CD4-positive, alpha-beta T cell (primary cell): Measurements from ENCODE around the gene LARGE1. TPM values are rescaled to one million over a fixed set of nuclear protein-coding genes. Genes with fewer than 3 reads are reported as not detected.

Experiments
- ATAC-seq: fragments of 200-7000 bp; cut with Tn5 transposase; one replicate; pipeline ENCODE4 v1.10.0; 2022; ENCODE audit warnings: mild to moderate bottlenecking; ENCODE audit not compliant: poor library complexity
- CTCF ChIA-PET: fragments of 350-600 bp; sonication (Branson Sonifier 250); formaldehyde crosslinking; loops from one replicate; lab custom pipeline; 2021; ENCODE audit warnings: antibody characterized with exemption, inconsistent platforms; lab: Charles Lee
- POLR2A ChIA-PET: fragments of 350-600 bp; sonication (Branson Sonifier 250); formaldehyde crosslinking; loops from one replicate; lab custom pipeline; 2021; ENCODE audit warnings: antibody characterized with exemption, inconsistent platforms; lab: Charles Lee
- DNase-seq, 14 experiments: peaks; one replicate each; pipeline ENCODE4 v3.0.0-alpha.2; 2013 to 2020; ENCODE audit warnings: mixed read lengths in 2 of 14
- H3K27ac ChIP-seq, 2 donors: one replicate each; pipeline versions ENCODE4 v1.5.1 to v1.7.0; 2013; ENCODE audit warnings: low read length in 2 of 2, low read depth in 1 of 2, mild to moderate bottlenecking in 1 of 2
- H3K27me3 ChIP-seq, 2 experiments: 1 replicate in 1 of 2; 2 replicates in 1 of 2; pipeline versions ENCODE4 v1.6.1 to v1.7.0; 2013; ENCODE audit warnings: low read length in 2 of 2, control low read depth in 1 of 2, mild to moderate bottlenecking in 1 of 2, moderate library complexity in 1 of 2; ENCODE audit not compliant: insufficient read depth in 2 of 2, control insufficient read depth in 1 of 2
- H3K36me3 ChIP-seq: one replicate; pipeline ENCODE4 v1.6.1; 2013; ENCODE audit warnings: low read length, control low read depth; ENCODE audit not compliant: insufficient read depth
- H3K4me1 ChIP-seq: one replicate; pipeline ENCODE4 v1.6.1; 2013; ENCODE audit warnings: low read length, control low read depth; ENCODE audit not compliant: insufficient read depth
- H3K4me3 ChIP-seq: one replicate; pipeline ENCODE4 v1.5.1; 2013; ENCODE audit warnings: mild to moderate bottlenecking, low read length, moderate library complexity
- H3K9me3 ChIP-seq, 2 experiments: 1 replicate in 1 of 2; 2 replicates in 1 of 2; pipeline versions ENCODE4 v1.6.1 to v1.7.0; 2013; ENCODE audit warnings: low read length in 2 of 2, mild to moderate bottlenecking in 2 of 2, control low read depth in 1 of 2, moderate library complexity in 1 of 2; ENCODE audit not compliant: control insufficient read depth in 1 of 2, insufficient read depth in 1 of 2
- H3K27ac Mint-ChIP-seq: one replicate; pipeline ENCODE4 v1.8.0; 2020; ENCODE audit warnings: mixed read lengths
- H3K27me3 Mint-ChIP-seq: one replicate; pipeline ENCODE4 v1.8.0; 2021; ENCODE audit warnings: mixed read lengths
- H3K36me3 Mint-ChIP-seq: one replicate; pipeline ENCODE4 v1.8.0; 2021; ENCODE audit warnings: low read depth, mixed read lengths
- H3K4me1 Mint-ChIP-seq: one replicate; pipeline ENCODE4 v1.8.0; 2021; ENCODE audit warnings: low read depth, mixed read lengths
- H3K4me3 Mint-ChIP-seq: one replicate; pipeline ENCODE4 v1.8.0; 2020; ENCODE audit warnings: mild to moderate bottlenecking, mixed read lengths
- H3K9me3 Mint-ChIP-seq: one replicate; pipeline ENCODE4 v1.8.0; 2020; ENCODE audit warnings: mixed read lengths
- CTCF ChIP-seq: fragments of 200-600 bp; IDR thresholded peaks from one replicate; pipeline ENCODE4 v1.8.0; 2022; ENCODE audit warnings: antibody characterized with exemption, mild to moderate bottlenecking
- intact Hi-C, 2 experiments: fragments of 100-400 bp; cut with DNase I in 1 of 2; cut with micrococcal nuclease in 1 of 2; formaldehyde crosslinking; loops; one replicate each; pipeline versions ENCODE4 v1.15.1 to v1.9.0; 2023 to 2025; cut with DNase I, micrococcal nuclease
- total RNA-seq, 174 experiments: library from RNA in 2 of 174; stranded (reverse) in 2 of 174; gene quantifications; one replicate each; pipeline ENCODE4 v1.2.3 and lab custom pipeline; 2021 to 2026

The LARGE1 gene
- total RNA-seq, 2 experiments from 2014 or later: 0.14 to 0.70 TPM

- H3K4me3 ChIP-seq: no peak overlapping the region
- CTCF ChIA-PET: no interaction called here
- H3K9me3 Mint-ChIP-seq: no peaks in the 10 kb centered on the region
- ATAC-seq (no peak), DNase-seq (no peak)
- peaks cover 0 to 13% of the 10 kb centered on the region in 2 experiments for H3K9me3 ChIP-seq
- H3K36me3 Mint-ChIP-seq: no peaks in the 10 kb centered on the region
- no peak overlapping the region for H3K27ac ChIP-seq
- no peak for TF ChIP-seq CTCF
- POLR2A ChIA-PET: no interaction called here
- no peak overlapping the region for H3K4me3 Mint-ChIP-seq
- no peaks in the 10 kb centered on the region for H3K27me3 ChIP-seq
- H3K4me1 Mint-ChIP-seq: no peaks in the 10 kb centered on the region
- H3K27me3 Mint-ChIP-seq: peaks cover 3% of the 10 kb centered on the region
- H3K36me3 ChIP-seq: no peaks in the 10 kb centered on the region
- no peak overlapping the region for H3K27ac Mint-ChIP-seq
- intact Hi-C loops: no loop called here
- no peaks in the 10 kb centered on the region for H3K4me1 ChIP-seq
Measured at GRCh38 chr22:33327348-33327860, 592.9 kb downstream of the LARGE1 start.

DNA sequence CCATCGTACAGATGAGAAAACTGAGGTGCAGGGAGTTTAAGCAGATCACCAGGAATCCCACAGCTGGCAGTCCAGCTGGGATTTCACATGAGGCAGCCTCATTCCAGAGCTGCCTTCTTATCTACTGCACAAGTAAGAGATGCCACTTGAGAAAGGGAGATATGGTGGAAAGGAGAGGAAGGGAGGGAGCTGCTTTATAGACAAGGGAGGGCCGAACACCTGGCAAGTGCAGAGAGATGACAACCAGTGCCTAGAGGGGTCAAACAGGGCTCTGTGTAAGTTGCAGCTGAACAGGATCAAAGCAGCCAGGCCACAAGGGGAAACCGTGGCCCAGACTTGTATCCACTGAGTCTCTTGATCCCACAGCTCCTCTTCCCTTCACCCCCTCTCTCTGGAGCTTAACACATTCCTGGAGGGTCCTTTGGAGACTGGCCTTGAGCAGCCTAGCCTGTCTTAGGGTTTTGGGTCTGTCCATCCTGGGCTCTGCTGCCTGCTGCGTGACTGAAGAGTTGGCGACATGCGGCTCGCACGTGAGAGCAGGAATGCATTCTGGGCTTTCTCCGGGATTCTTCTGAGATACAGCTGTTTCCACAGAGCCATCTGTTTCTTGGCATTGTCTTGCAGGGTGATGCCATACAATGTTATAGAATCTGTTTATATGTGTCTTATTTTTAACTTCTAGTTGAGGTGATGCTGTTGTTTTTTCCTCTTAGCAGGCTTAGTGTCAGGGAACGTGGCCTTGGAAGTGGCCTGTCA lies 593.6 kb downstream of the LARGE1 start:
- POLR2A ChIA-PET: no interaction called here
- intact Hi-C loops: no loop called here

DNA sequence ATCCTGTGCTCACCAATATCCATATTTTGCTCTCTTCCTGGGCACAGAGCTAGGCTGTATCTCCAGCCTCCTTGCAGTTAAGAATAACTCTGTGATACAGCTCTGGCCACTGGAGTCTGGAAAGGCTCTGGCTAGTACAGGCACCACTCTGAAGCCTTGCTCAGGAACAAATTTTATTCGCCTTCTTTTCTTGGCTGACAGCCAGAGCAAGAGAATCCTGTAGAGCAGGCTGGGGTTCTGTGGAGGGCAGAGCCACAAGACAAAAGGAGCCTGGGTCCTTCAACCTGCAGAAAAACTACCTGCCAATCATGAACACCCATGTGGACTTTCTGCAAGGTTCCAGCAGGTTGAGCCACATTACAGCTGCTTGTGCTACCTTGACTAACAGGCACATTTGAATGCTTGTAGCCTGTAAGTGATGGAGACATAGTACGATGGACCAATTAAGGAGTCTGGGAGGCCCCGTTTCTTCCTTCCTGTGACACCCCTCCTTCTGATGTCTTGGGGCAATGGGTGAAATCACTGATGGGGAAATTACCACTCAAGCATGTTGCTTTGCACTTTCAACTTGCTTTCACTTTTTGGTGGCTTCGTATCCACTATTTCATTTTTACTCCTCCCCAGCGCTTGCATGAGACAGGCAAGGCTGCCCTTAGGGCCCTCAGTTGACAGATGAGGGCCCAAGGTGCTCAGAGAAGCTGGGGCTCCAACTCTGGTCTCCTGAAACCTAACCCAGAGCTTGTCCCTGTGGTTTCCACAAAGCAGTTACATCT lies 594.9 kb downstream of the LARGE1 start:
- Histone ChIP-seq H3K4me3 (no peak overlapping the region), H3K36me3 (no peaks in the 10 kb centered on the region), H3K27ac (no peak overlapping the region), H3K4me1 (no peaks in the 10 kb centered on the region), H3K27me3 (no peaks in the 10 kb centered on the region), H3K9me3 (peaks cover 0 to 7% of the 10 kb centered on the region in 2 experiments)
- ATAC-seq (no peak), DNase-seq (no peak)
- peaks cover 5% of the 10 kb centered on the region for H3K27me3 Mint-ChIP-seq
- no peaks in the 10 kb centered on the region for H3K36me3 Mint-ChIP-seq
- H3K4me1 Mint-ChIP-seq: no peaks in the 10 kb centered on the region
- no peak overlapping the region for H3K27ac Mint-ChIP-seq
- no peaks in the 10 kb centered on the region for H3K9me3 Mint-ChIP-seq
- TF ChIP-seq CTCF: no peak
- ChIA-PET POLR2A (no interaction called here), CTCF (no interaction called here)
- no peak overlapping the region for H3K4me3 Mint-ChIP-seq
- intact Hi-C loops: no loop called here

More for the DNA sequence above, 593.6 kb downstream of the LARGE1 start:
- Mint-ChIP-seq H3K27me3 (no peaks in the 10 kb centered on the region), H3K4me1 (no peaks in the 10 kb centered on the region), H3K27ac (no peak overlapping the region), H3K9me3 (no peaks in the 10 kb centered on the region), H3K36me3 (no peaks in the 10 kb centered on the region), H3K4me3 (no peak overlapping the region)
- Histone ChIP-seq H3K27ac (no peak overlapping the region), H3K4me1 (no peaks in the 10 kb centered on the region), H3K4me3 (no peak overlapping the region), H3K36me3 (no peaks in the 10 kb centered on the region), H3K27me3 (no peaks in the 10 kb centered on the region), H3K9me3 (peaks cover 0 to 13% of the 10 kb centered on the region in 2 experiments)
- DNase-seq: no peak
- CTCF ChIA-PET: no interaction called here
- TF ChIP-seq CTCF: no peak
- no peak for ATAC-seq
